ENCODE measurements around the gene VPS4A. TPM values are rescaled to one million over a fixed set of nuclear protein-coding genes. Genes with fewer than 3 reads are reported as not detected.

Gene VPS4A
- total and polyA plus RNA-seq, 2 of the 4 experiments (the other 2 are of a cell fraction) = 23.3 to 25.2 TPM

DNA sequence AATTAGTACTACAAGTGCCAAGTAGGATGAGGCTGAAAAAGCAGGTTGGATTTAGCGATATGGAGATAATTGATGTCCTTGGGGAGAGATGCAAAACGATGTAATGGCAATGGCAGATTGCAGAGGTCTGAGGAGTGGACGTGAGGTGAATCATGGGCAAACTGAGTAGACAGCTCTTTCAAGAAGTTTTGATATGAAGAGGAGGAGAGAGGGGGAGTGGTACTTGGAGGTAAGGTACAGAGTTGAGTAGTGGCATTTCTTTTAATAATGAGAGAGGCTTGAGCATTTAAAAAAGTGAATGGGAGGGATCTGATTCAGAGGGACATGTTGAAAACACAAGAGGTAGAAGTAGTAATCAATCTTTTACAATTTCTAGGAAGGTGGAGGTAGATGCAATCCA lies 17.7 kb upstream of the VPS4A start:
- H4K91ac ChIP-seq (ENCODE audit: insufficient read depth, low read depth, low read length) = no peak overlapping the region
- no peak overlapping the region for H3K4me2 ChIP-seq (ENCODE audit: low read depth, low read length)
- no peak overlapping the region for H4K8ac ChIP-seq (ENCODE audit: low read depth in 2 of 2, low read length in 2 of 2)
- H2AK5ac ChIP-seq (ENCODE audit: low read depth, low read length) = no peak overlapping the region
- H3K9me1 ChIP-seq (ENCODE audit: insufficient read depth, low read length) = peaks cover 4% of the 10 kb centered on the region; the same call in 1 of the 2 replicates
- H3K56ac ChIP-seq (ENCODE audit: extremely low read depth, insufficient read depth, low read length) = no peak overlapping the region
- WGBS, 2 experiments (ENCODE audit: extremely low coverage in 2 of 2, insufficient read length in 1 of 2) = 93% methylated on average over 3 of the region's 3 CpGs; no CpG with 5 or more reads in 1 of the 2 experiments
- no peaks in the 10 kb centered on the region for H4K20me1 ChIP-seq (ENCODE audit: insufficient read depth, low read length)
- POLR2A ChIA-PET (ENCODE audit: unreplicated experiment) = no interaction called here
- H3K23ac ChIP-seq (ENCODE audit: low read depth, low read length) = no peak overlapping the region
- H3K4me3 ChIP-seq (ENCODE audit: insufficient read depth, low read depth, low read length) = no peak overlapping the region
- H2BK120ac ChIP-seq (ENCODE audit: low read depth, low read length) = no peak overlapping the region
- H2BK5ac ChIP-seq (ENCODE audit: low read depth, low read length, poor library complexity, severe bottlenecking) = peak overlapping the region; percentile 17
- H3K9me3 ChIP-seq (ENCODE audit: control insufficient read depth, insufficient read depth, low read length) = no peaks in the 10 kb centered on the region
- H3K18ac ChIP-seq (ENCODE audit: low read depth, low read length) = no peak overlapping the region; the same call in 1 of the 2 replicates
- no peak overlapping the region for H3K4ac ChIP-seq (ENCODE audit: low read depth, low read length)
- H3K27ac ChIP-seq (ENCODE audit: insufficient read depth, low read length) = no peak overlapping the region
- dilution Hi-C loops (cut with HindIII; ENCODE audit: low sequenced_read_pairs, unreplicated experiment) (no loop called here), in situ Hi-C loops (cut with MboI; ENCODE audit: low sequenced_read_pairs) (no loop called here), intact Hi-C loops (cut with micrococcal nuclease) (no loop called here)
- peaks cover 7% of the 10 kb centered on the region for H3K36me3 ChIP-seq (ENCODE audit: control insufficient read depth, insufficient read depth, low read length)
- H4K5ac ChIP-seq (ENCODE audit: low read depth, low read length) = no peak overlapping the region; the same call in 1 of the 2 replicates
- ATAC-seq (ENCODE audit: low read depth) (no peak), DNase-seq (no peak)
- CTCF ChIA-PET = interaction anchor here (0.6 kb wide), 1 partner anchor 130 kb away, joined by 3 read pairs; no protein-coding TSS in a partner anchor
- no peak overlapping the region for H2BK20ac ChIP-seq (ENCODE audit: low read depth, low read length)
- no peak overlapping the region for H3K9ac ChIP-seq (ENCODE audit: low read depth, low read length)
- TF ChIP-seq FOS (IDR thresholded peaks at IDR 0.05; ENCODE audit: low read depth, low read length) = no peak
- TF ChIP-seq MAZ (IDR thresholded peaks at IDR 0.05; ENCODE audit: borderline replicate concordance, low read depth, low read length) = no peak
- no peak for TF ChIP-seq POLR2A (IDR thresholded peaks at IDR 0.05; ENCODE audit: low read depth, low read length)
- TF ChIP-seq MXI1 (IDR thresholded peaks at IDR 0.05; ENCODE audit: borderline replicate concordance, low read depth, low read length) = no peak
- no peak for TF ChIP-seq MAFK (IDR thresholded peaks at IDR 0.05; ENCODE audit: low read depth, low read length)
- TF ChIP-seq RCOR1 (IDR thresholded peaks at IDR 0.05; ENCODE audit: insufficient replicate concordance, low read length) = no peak
- TF ChIP-seq, protein P1, sequence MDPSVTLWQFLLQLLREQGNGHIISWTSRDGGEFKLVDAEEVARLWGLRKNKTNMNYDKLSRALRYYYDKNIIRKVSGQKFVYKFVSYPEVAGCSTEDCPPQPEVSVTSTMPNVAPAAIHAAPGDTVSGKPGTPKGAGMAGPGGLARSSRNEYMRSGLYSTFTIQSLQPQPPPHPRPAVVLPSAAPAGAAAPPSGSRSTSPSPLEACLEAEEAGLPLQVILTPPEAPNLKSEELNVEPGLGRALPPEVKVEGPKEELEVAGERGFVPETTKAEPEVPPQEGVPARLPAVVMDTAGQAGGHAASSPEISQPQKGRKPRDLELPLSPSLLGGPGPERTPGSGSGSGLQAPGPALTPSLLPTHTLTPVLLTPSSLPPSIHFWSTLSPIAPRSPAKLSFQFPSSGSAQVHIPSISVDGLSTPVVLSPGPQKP (IDR thresholded peaks at IDR 0.05; ENCODE audit: borderline replicate concordance, low read depth, low read length) = no peak
- TF ChIP-seq CHD1 (IDR thresholded peaks at IDR 0.05; ENCODE audit: low read depth, low read length) = no peak
- no peak for TF ChIP-seq RAD21 (IDR thresholded peaks at IDR 0.05; ENCODE audit: low read length)
- no peak for TF ChIP-seq NFE2L2 (IDR thresholded peaks at IDR 0.05; ENCODE audit: low read depth, low read length)
- TF ChIP-seq, protein P2, sequence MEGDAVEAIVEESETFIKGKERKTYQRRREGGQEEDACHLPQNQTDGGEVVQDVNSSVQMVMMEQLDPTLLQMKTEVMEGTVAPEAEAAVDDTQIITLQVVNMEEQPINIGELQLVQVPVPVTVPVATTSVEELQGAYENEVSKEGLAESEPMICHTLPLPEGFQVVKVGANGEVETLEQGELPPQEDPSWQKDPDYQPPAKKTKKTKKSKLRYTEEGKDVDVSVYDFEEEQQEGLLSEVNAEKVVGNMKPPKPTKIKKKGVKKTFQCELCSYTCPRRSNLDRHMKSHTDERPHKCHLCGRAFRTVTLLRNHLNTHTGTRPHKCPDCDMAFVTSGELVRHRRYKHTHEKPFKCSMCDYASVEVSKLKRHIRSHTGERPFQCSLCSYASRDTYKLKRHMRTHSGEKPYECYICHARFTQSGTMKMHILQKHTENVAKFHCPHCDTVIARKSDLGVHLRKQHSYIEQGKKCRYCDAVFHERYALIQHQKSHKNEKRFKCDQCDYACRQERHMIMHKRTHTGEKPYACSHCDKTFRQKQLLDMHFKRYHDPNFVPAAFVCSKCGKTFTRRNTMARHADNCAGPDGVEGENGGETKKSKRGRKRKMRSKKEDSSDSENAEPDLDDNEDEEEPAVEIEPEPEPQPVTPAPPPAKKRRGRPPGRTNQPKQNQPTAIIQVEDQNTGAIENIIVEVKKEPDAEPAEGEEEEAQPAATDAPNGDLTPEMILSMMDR (conservative IDR thresholded peaks at IDR 0.05; ENCODE audit: low read depth, low read length) = no peak
- no peak for TF ChIP-seq CEBPB (IDR thresholded peaks at IDR 0.05; ENCODE audit: low read depth, low read length)
- TF ChIP-seq, protein P3, sequence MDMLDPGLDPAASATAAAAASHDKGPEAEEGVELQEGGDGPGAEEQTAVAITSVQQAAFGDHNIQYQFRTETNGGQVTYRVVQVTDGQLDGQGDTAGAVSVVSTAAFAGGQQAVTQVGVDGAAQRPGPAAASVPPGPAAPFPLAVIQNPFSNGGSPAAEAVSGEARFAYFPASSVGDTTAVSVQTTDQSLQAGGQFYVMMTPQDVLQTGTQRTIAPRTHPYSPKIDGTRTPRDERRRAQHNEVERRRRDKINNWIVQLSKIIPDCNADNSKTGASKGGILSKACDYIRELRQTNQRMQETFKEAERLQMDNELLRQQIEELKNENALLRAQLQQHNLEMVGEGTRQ (IDR thresholded peaks at IDR 0.05; ENCODE audit: low read depth, low read length) = no peak
- H3K14ac ChIP-seq (replicated peaks; ENCODE audit: low read depth, low read length) = no peak overlapping the region
- peaks cover 2 to 57% of the 10 kb centered on the region in 2 experiments; a peak in 3 of 4 replicates for H3K79me1 ChIP-seq (ENCODE audit: low read depth in 1 of 2, low read length in 2 of 2)
- no peak overlapping the region for H2AK9ac ChIP-seq (replicated peaks; ENCODE audit: low read depth, low read length, poor library complexity)
- BruUV-seq (replicated peaks) = no TSS peak
- no peak overlapping the region for H2BK15ac ChIP-seq (ENCODE audit: low read depth, low read length)
- H3K27me3 ChIP-seq (ENCODE audit: control insufficient read depth, insufficient read depth, low read length) = no peaks in the 10 kb centered on the region
- peaks cover 4% of the 10 kb centered on the region for H3K4me1 ChIP-seq (ENCODE audit: control insufficient read depth, insufficient read depth, low read length)
- no peak overlapping the region for H2AFZ ChIP-seq (replicated peaks; ENCODE audit: low read length, poor library complexity)

All from IMR-90 (cell line).